H1 (cell line): ENCODE measurements around the gene CFAP61. TPM values are rescaled to one million over a fixed set of nuclear protein-coding genes. Genes with fewer than 3 reads are reported as not detected.

ENCODE experiments used
- CTCF ChIA-PET: fragments of 300-600 bp; sonication (Branson Sonifier 250); formaldehyde crosslinking; loops from one replicate; lab custom pipeline; 2021; ENCODE audit not compliant: partially characterized antibody; lab: Charles Lee
- POLR2A ChIA-PET: fragments of 300-600 bp; sonication (Branson Sonifier 250); formaldehyde crosslinking; loops from one replicate; lab custom pipeline; 2021; ENCODE audit warnings: inconsistent platforms; ENCODE audit not compliant: partially characterized antibody; lab: Charles Lee
- DNase-seq, 2 experiments: peaks; one replicate each; pipeline versions ENCODE4 v3.0.0 to v3.0.0-alpha.2; 2010 to 2022; ENCODE audit warnings: low spot score in 2 of 2, low read depth in 1 of 2, mixed read lengths in 1 of 2
- FAIRE-seq: peaks from 2 replicates; lab custom pipeline; 2011; peaks lifted over from hg19 to GRCh38; lab: Jason Lieb, UNC
- H2AFZ ChIP-seq: 2 replicates; pipeline ENCODE4 v1.8.1; 2012; ENCODE audit warnings: low read length, inconsistent platforms
- H2AK5ac ChIP-seq: 2 replicates; pipeline ENCODE4 v1.6.1; 2013; ENCODE audit warnings: low read depth, low read length
- H2BK120ac ChIP-seq: replicated peaks from 2 replicates; pipeline ENCODE3; 2013; ENCODE audit warnings: low read depth, low read length, inconsistent platforms
- H2BK12ac ChIP-seq: 2 replicates; pipeline ENCODE4 v1.6.1; 2013; ENCODE audit warnings: low read depth, low read length
- H2BK15ac ChIP-seq: 2 replicates; pipeline ENCODE4 v1.6.1; 2013; ENCODE audit warnings: low read length
- H2BK20ac ChIP-seq: 2 replicates; pipeline ENCODE4 v1.6.1; 2013; ENCODE audit warnings: low read length
- H2BK5ac ChIP-seq: 2 replicates; pipeline ENCODE4 v1.6.1; 2013; ENCODE audit warnings: low read depth, low read length
- H3K14ac ChIP-seq: 2 replicates; pipeline ENCODE4 v1.6.1; 2013; ENCODE audit warnings: inconsistent platforms; ENCODE audit not compliant: insufficient read length
- H3K18ac ChIP-seq: 2 replicates; pipeline ENCODE4 v1.6.1; 2013; ENCODE audit warnings: low read length; ENCODE audit errors: extremely low read depth
- H3K23ac ChIP-seq: 2 replicates; pipeline ENCODE4 v1.6.1; 2013; ENCODE audit warnings: inconsistent platforms; ENCODE audit not compliant: insufficient read length
- H3K23me2 ChIP-seq: 2 replicates; pipeline ENCODE4 v1.6.1; 2013; ENCODE audit warnings: low read depth, low read length
- H3K27ac ChIP-seq: 2 replicates; pipeline ENCODE4 v1.6.1; 2011; ENCODE audit warnings: low read depth, low read length, inconsistent platforms
- H3K27me3 ChIP-seq, 4 experiments: replicated peaks in 1 of 4; 1 replicate in 1 of 4; 2 replicates in 3 of 4; pipeline versions ENCODE4 v1.6.1 to v1.8.1; 2011 to 2013; ENCODE audit warnings: low read length in 3 of 4, mild to moderate bottlenecking in 3 of 4, inconsistent platforms in 2 of 4, mixed read lengths in 2 of 4, moderate library complexity in 1 of 4; ENCODE audit not compliant: control insufficient read depth in 3 of 4, insufficient read depth in 3 of 4; ENCODE audit errors: extremely low read depth in 1 of 4
- H3K36me3 ChIP-seq, 4 experiments: 2 replicates each; pipeline versions ENCODE4 v1.6.1 to v1.8.1; 2011 to 2013; ENCODE audit warnings: mild to moderate bottlenecking in 4 of 4, low read length in 3 of 4, moderate library complexity in 2 of 4, control low read depth in 1 of 4, inconsistent platforms in 1 of 4; ENCODE audit not compliant: insufficient read depth in 4 of 4, control insufficient read depth in 2 of 4
- H3K4ac ChIP-seq: replicated peaks from 2 replicates; pipeline ENCODE3; 2013; ENCODE audit warnings: low read length, low read depth, mixed read lengths, inconsistent platforms; ENCODE audit not compliant: insufficient read length
- H3K4me1 ChIP-seq, 4 experiments: replicated peaks in 1 of 4; 1 replicate in 1 of 4; 2 replicates in 3 of 4; pipeline versions ENCODE4 v1.6.1 to v1.8.1; 2011 to 2013; ENCODE audit warnings: low read length in 3 of 4, inconsistent platforms in 2 of 4, mixed read lengths in 1 of 4; ENCODE audit not compliant: insufficient read depth in 4 of 4, control insufficient read depth in 3 of 4
- H3K4me2 ChIP-seq, 2 experiments: 2 replicates each; pipeline versions ENCODE4 v1.6.1 to v1.8.1; 2011 to 2013; ENCODE audit warnings: low read depth in 2 of 2, low read length in 2 of 2, control low read depth in 1 of 2, inconsistent platforms in 1 of 2, mild to moderate bottlenecking in 1 of 2; ENCODE audit not compliant: insufficient read depth in 1 of 2
- H3K4me3 ChIP-seq, 4 experiments: fragments of 200-600, 300-600 bp in 1 of 4; sonication (generic), shearing (Covaris generic), sonication (Bioruptor Twin) in 1 of 4; 2 replicates each; pipeline versions ENCODE4 v1.5.1 to v1.8.1; 2011 to 2016; ENCODE audit warnings: low read length in 4 of 4, low read depth in 3 of 4, control low read depth in 2 of 4, inconsistent platforms in 2 of 4, mild to moderate bottlenecking in 2 of 4, mixed read lengths in 1 of 4, moderate library complexity in 1 of 4; ENCODE audit not compliant: insufficient read depth in 2 of 4; ENCODE audit errors: extremely low read depth in 1 of 4
- H3K56ac ChIP-seq: replicated peaks from 2 replicates; pipeline ENCODE3; 2013; ENCODE audit warnings: low read depth, mild to moderate bottlenecking, mixed read lengths, low read length, inconsistent platforms; ENCODE audit not compliant: insufficient read length
- H3K79me1 ChIP-seq: 2 replicates; pipeline ENCODE4 v1.6.1; 2013; ENCODE audit warnings: low read depth, low read length, control low read depth
- H3K79me2 ChIP-seq, 2 experiments: 2 replicates each; pipeline versions ENCODE4 v1.6.1 to v1.8.1; 2012 to 2013; ENCODE audit warnings: low read length in 2 of 2, mild to moderate bottlenecking in 2 of 2, inconsistent platforms in 1 of 2; ENCODE audit not compliant: insufficient read depth in 2 of 2, control insufficient read depth in 1 of 2
- H3K9ac ChIP-seq, 4 experiments: replicated peaks in 1 of 4; 1 replicate in 1 of 4; 2 replicates in 3 of 4; pipeline versions ENCODE4 v1.6.1 to v1.8.1; 2011 to 2013; ENCODE audit warnings: low read depth in 3 of 4, low read length in 3 of 4, control low read depth in 2 of 4, mild to moderate bottlenecking in 2 of 4, moderate library complexity in 2 of 4, inconsistent platforms in 1 of 4; ENCODE audit errors: extremely low read depth in 1 of 4
- H3K9me3 ChIP-seq, 2 experiments: 2 replicates each; pipeline versions ENCODE4 v1.6.1 to v1.8.1; 2012 to 2013; ENCODE audit warnings: mild to moderate bottlenecking in 2 of 2, moderate library complexity in 2 of 2, control low read depth in 1 of 2, inconsistent platforms in 1 of 2, low read depth in 1 of 2, low read length in 1 of 2, mixed read lengths in 1 of 2; ENCODE audit not compliant: insufficient read depth in 2 of 2
- H4K20me1 ChIP-seq, 2 experiments: replicated peaks in 1 of 2; 2 replicates each; pipeline versions ENCODE3 to v1.8.1; 2011 to 2013; ENCODE audit warnings: inconsistent platforms in 2 of 2, low read length in 2 of 2, mild to moderate bottlenecking in 1 of 2; ENCODE audit not compliant: insufficient read depth in 2 of 2, control insufficient read depth in 1 of 2
- H4K5ac ChIP-seq: 2 replicates; pipeline ENCODE4 v1.6.1; 2013; ENCODE audit warnings: low read length, low read depth, mixed read lengths, inconsistent platforms; ENCODE audit not compliant: insufficient read length
- H4K8ac ChIP-seq: 2 replicates; pipeline ENCODE4 v1.8.0; 2013; ENCODE audit warnings: mild to moderate bottlenecking, moderate library complexity, low read length, inconsistent platforms; ENCODE audit not compliant: insufficient read depth; ENCODE audit errors: extremely low read depth
- H4K91ac ChIP-seq: replicated peaks from 2 replicates; pipeline ENCODE3; 2013; ENCODE audit warnings: low read length, mixed read lengths, inconsistent platforms; ENCODE audit not compliant: insufficient read length
- BCL11A ChIP-seq, 2 experiments: IDR thresholded peaks; one replicate each; pipeline ENCODE4 v1.6.1; 2011; ENCODE audit warnings: low read depth in 2 of 2, low read length in 2 of 2, mild to moderate bottlenecking in 2 of 2
- BRCA1 ChIP-seq: IDR thresholded peaks from 2 replicates; pipeline ENCODE4 v1.6.1; 2012; ENCODE audit warnings: low read depth, low read length, improper control_type of control experiment
- CEBPB ChIP-seq: IDR thresholded peaks from 2 replicates; pipeline ENCODE4 v1.6.1; 2012; ENCODE audit warnings: low read depth, low read length
- GTF2F1 ChIP-seq: IDR thresholded peaks from 2 replicates; pipeline ENCODE4 v1.6.1; 2012; ENCODE audit warnings: low read depth, low read length, improper control_type of control experiment, borderline replicate concordance
- SIX5 ChIP-seq: IDR thresholded peaks from 2 replicates; pipeline ENCODE4 v1.6.1; 2011; ENCODE audit warnings: mild to moderate bottlenecking, low read depth, low read length
- TAF7 ChIP-seq: optimal IDR thresholded peaks from 2 replicates; pipeline ENCODE3; 2011; ENCODE audit warnings: low read depth, mild to moderate bottlenecking, inconsistent platforms, low read length, moderate library complexity, borderline replicate concordance
- YY1 ChIP-seq: IDR thresholded peaks from 2 replicates; pipeline ENCODE4 v1.6.1; 2011; ENCODE audit warnings: low read depth, mild to moderate bottlenecking, low read length
- ZNF274 ChIP-seq: IDR thresholded peaks from 2 replicates; pipeline ENCODE4 v1.7.0; 2012; ENCODE audit warnings: low read length, borderline replicate concordance; ENCODE audit errors: extremely low read depth
- WGBS, 2 experiments: shearing (Covaris generic) in 1 of 2; methylation state at CpG; one replicate each; pipeline versions ENCODE4 v1.1.6 to v1.1.7; 2013 to 2015; ENCODE audit warnings: low lambda C conversion rate in 2 of 2, mixed read lengths in 2 of 2, inconsistent platforms in 1 of 2, low coverage in 1 of 2, missing lambda C conversion rate in 1 of 2; ENCODE audit not compliant: insufficient replicate concordance in 2 of 2, insufficient coverage in 1 of 2, insufficient read length in 1 of 2; ENCODE audit errors: extremely low coverage in 1 of 2, missing lambda C conversion rate in 1 of 2; 5-methylcytosine and 5-hydroxymethylcytosine counted together
- polyA plus RNA-seq, 7 experiments: library from polyadenylated mRNA; depleted of rRNA in 3 of 7; stranded (reverse) in 5 of 7; unstranded in 2 of 7; fragments of >200 nt in 5 of 7; fragments of 200-250 nt in 2 of 7; gene quantifications; 1 replicate in 5 of 7; 2 replicates in 1 of 7; 4 replicates in 1 of 7; pipeline versions ENCODE4 v1.2.1 to v1.2.3, GENCODE V29; 2011 to 2013; ENCODE audit warnings: missing spikeins in 2 of 7, mixed read lengths in 2 of 7
- total RNA-seq: library from RNA; stranded (reverse); fragmentation: NEBNext Ultra II Directional; extraction: Animal tissue kit (Norgen Biotek cat#: 25700); gene quantifications from 2 replicates; pipeline ENCODE4 v1.2.1, GENCODE V29; 2021
- TF ChIP-seq, protein P1 (sequence below): IDR thresholded peaks from 2 replicates; pipeline ENCODE4 v1.6.1; 2011; ENCODE audit warnings: low read depth, mild to moderate bottlenecking, low read length; ENCODE audit not compliant: insufficient read depth

The CFAP61 gene
- total and polyA plus RNA-seq, 2 of the 8 experiments (the other 6 are each of a cell fraction or from before 2014, with no cell fraction given): 0.29 to 0.61 TPM

DNA sequence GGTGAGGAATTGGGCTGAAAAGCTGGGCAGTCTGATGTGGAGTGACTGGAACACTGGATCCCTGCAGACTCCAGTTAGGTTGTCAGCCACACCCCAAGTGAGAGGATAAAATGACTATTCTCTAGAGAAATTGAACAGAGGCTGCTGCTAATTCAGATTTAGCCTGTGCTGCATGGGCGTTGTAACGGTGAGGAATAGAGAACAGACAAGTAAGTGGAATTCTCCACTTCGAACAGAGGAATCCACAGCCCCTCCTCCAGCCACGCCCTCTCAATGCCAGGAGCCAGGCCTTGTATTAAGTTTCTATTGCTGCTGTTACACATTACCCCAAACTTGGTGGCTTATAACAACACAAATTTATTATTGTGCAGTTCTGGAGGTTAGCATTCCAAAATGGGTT lies 109.3 kb downstream of the CFAP61 start:
- Histone ChIP-seq H4K91ac (no peak overlapping the region), H4K8ac (no peak overlapping the region), H4K5ac (no peak overlapping the region), H2BK12ac (no peak overlapping the region), H3K4ac (no peak overlapping the region), H2BK5ac (no peak overlapping the region), H3K18ac (no peak overlapping the region), H3K4me2 (no peak overlapping the region), H3K4me1 (no peaks in the 10 kb centered on the region), H3K9me3 (no peaks in the 10 kb centered on the region), H3K36me3 (no peaks in the 10 kb centered on the region), H3K23me2 (no peaks in the 10 kb centered on the region), H2BK20ac (no peak overlapping the region), H3K56ac (no peak overlapping the region), H3K27ac (no peak overlapping the region), H2BK120ac (no peak overlapping the region), H2BK15ac (no peak overlapping the region), H3K23ac (no peak overlapping the region), H2AK5ac (no peak overlapping the region), H3K79me1 (no peaks in the 10 kb centered on the region), H3K4me3 (no peak overlapping the region), H3K9ac (no peak overlapping the region), H2AFZ (no peak overlapping the region), H3K79me2 (no peaks in the 10 kb centered on the region), H3K27me3 (no peaks in the 10 kb centered on the region), H3K14ac (no peak overlapping the region), H4K20me1 (no peaks in the 10 kb centered on the region)
- POLR2A ChIA-PET: no interaction called here
- FAIRE-seq (no peak), DNase-seq (no peak)
- WGBS, 2 experiments: 82% methylated on average over 4 of the region's 4 CpGs; no CpG with 5 or more reads in 1 of the 2 experiments
- TF ChIP-seq SIX5 (no peak), YY1 (no peak), TAF7 (no peak), BCL11A (IDR thresholded peaks at IDR 0.05; ENCODE audit: low read depth in 2 of 2, low read length in 2 of 2) (no peak), BRCA1 (no peak), CEBPB (no peak), GTF2F1 (no peak), ZNF274 (no peak)
- TF ChIP-seq, protein P1, sequence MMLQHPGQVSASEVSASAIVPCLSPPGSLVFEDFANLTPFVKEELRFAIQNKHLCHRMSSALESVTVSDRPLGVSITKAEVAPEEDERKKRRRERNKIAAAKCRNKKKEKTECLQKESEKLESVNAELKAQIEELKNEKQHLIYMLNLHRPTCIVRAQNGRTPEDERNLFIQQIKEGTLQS: no peak
- CTCF ChIA-PET: no interaction called here
